ENCODE data around the gene SH2D7. TPM values are rescaled to one million over a fixed set of nuclear protein-coding genes. Genes with fewer than 3 reads are reported as not detected.
A peak's percentile ranks its signal among the peaks of the same experiment; 100 is the strongest.

SH2D7 gene
- total RNA-seq, 1 donor from 2014 or later: not detected

DNA sequence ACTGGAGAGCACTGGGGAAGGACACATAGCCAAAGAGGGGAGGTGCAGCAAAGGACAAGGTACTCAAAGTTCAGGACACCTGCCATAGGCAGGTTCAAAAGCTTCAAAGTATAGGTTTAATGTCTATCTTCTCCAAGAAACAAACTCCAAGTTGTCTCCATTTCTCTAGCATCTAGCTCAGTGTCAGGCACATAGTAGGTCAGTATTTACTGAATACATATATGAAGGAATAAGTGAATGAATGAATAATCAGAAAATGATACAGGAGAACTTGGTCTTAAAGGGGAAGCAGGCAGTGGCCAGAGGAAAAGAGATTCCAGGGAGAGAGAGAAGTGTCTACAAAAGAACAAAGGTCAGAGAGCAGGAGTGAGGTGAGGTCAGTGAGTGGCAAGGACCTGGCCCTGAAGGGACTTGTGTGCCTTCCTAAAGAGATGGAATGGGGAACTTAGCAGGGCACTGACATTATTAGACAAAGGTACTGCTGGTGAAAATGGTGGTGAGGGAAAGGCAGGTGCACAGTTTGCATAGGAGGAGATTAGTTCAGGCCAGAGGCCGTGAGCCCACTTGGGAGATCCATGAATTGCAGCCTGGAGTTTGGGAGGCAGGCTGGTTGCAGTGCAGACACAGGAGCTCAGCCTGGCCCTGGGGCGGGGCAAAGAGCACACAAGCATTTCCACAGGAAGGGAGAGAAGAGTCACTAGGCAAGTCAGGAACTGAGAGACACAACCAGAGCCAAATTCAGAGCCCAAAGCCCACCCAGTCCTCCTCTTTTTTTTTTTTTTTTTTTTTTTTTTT is 36.2 kb upstream of the SH2D7 start:
- Mint-ChIP-seq H3K36me3 (ENCODE audit: unreplicated experiment) (peaks cover 10% of the 10 kb centered on the region), H3K27me3 (ENCODE audit: unreplicated experiment) (no peaks in the 10 kb centered on the region), H3K27ac (ENCODE audit: unreplicated experiment) (peak overlapping the region; percentile 82), H3K9me3 (ENCODE audit: unreplicated experiment) (no peaks in the 10 kb centered on the region), H3K4me3 (ENCODE audit: unreplicated experiment) (no peak overlapping the region), H3K4me1 (ENCODE audit: unreplicated experiment) (peaks cover 54% of the 10 kb centered on the region)
- DNase-seq (ENCODE audit: extremely low spot score, unreplicated experiment): no peak
- TF ChIP-seq, protein P1, sequence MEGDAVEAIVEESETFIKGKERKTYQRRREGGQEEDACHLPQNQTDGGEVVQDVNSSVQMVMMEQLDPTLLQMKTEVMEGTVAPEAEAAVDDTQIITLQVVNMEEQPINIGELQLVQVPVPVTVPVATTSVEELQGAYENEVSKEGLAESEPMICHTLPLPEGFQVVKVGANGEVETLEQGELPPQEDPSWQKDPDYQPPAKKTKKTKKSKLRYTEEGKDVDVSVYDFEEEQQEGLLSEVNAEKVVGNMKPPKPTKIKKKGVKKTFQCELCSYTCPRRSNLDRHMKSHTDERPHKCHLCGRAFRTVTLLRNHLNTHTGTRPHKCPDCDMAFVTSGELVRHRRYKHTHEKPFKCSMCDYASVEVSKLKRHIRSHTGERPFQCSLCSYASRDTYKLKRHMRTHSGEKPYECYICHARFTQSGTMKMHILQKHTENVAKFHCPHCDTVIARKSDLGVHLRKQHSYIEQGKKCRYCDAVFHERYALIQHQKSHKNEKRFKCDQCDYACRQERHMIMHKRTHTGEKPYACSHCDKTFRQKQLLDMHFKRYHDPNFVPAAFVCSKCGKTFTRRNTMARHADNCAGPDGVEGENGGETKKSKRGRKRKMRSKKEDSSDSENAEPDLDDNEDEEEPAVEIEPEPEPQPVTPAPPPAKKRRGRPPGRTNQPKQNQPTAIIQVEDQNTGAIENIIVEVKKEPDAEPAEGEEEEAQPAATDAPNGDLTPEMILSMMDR (IDR thresholded peaks at IDR 0.05): no peak

DNA sequence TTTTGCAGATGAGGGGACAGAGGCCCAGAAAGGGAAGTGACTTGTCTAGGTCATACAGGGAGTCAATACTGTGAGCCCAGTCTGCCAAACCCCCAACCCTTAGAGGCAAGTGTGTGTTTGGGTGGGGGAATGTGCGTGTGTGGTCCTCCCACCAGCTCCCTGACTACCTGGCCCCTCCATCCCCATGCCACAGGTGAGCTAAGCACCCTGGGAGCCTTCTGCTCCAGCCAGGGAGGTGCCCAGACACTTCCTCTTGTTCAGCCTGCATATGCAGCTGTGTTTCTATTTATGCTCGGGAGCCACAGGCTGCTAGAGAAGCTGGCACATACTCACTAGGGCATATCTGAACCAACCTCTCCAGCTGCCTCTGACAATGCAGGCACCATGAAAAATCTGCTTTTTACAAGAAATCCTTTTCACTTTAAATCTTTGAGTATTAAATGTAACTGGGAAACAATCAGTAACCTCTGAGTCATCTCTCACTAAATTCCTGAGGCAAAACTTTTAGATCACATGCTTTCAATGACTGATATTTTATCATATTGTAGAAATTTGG is 35.6 kb upstream of the SH2D7 start:
- no peak overlapping the region for H3K4me3 Mint-ChIP-seq (ENCODE audit: unreplicated experiment)
- H3K4me1 Mint-ChIP-seq (ENCODE audit: unreplicated experiment): peaks cover 58% of the 10 kb centered on the region
- TF ChIP-seq, protein P1 (IDR thresholded peaks at IDR 0.05): no peak
- peaks cover 10% of the 10 kb centered on the region for H3K36me3 Mint-ChIP-seq (ENCODE audit: unreplicated experiment)
- H3K9me3 Mint-ChIP-seq (ENCODE audit: unreplicated experiment): no peaks in the 10 kb centered on the region
- no peaks in the 10 kb centered on the region for H3K27me3 Mint-ChIP-seq (ENCODE audit: unreplicated experiment)
- H3K27ac Mint-ChIP-seq (ENCODE audit: unreplicated experiment): peak overlapping the region; percentile 82
- no peak for DNase-seq (ENCODE audit: extremely low spot score, unreplicated experiment)

DNA sequence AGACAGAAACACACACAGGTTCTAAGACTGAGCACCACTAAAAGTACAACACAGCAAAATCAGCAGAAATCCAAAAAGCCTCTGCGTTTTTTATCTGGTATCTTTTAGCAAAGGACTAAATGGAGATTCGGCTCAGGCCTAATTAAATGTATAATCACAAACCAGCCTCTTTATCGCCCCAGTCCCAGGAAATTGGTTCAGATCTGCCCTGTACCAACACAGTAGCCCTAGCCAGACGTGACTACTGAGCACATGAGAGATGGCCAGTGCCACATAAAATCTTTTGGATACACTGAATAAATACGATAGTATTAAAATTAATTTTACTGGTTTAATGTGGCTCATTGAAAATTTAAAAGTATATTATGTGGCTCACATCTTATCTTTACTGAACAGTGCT is 34.6 kb upstream of the SH2D7 start:
- Mint-ChIP-seq H3K4me1 (ENCODE audit: unreplicated experiment) (peaks cover 58% of the 10 kb centered on the region), H3K27ac (ENCODE audit: unreplicated experiment) (peak overlapping the region; percentile 82), H3K9me3 (ENCODE audit: unreplicated experiment) (no peaks in the 10 kb centered on the region), H3K27me3 (ENCODE audit: unreplicated experiment) (no peaks in the 10 kb centered on the region), H3K36me3 (ENCODE audit: unreplicated experiment) (peaks cover 2% of the 10 kb centered on the region), H3K4me3 (ENCODE audit: unreplicated experiment) (no peak overlapping the region)
- DNase-seq (ENCODE audit: extremely low spot score, unreplicated experiment): no peak
- TF ChIP-seq, protein P1 (IDR thresholded peaks at IDR 0.05): no peak

DNA sequence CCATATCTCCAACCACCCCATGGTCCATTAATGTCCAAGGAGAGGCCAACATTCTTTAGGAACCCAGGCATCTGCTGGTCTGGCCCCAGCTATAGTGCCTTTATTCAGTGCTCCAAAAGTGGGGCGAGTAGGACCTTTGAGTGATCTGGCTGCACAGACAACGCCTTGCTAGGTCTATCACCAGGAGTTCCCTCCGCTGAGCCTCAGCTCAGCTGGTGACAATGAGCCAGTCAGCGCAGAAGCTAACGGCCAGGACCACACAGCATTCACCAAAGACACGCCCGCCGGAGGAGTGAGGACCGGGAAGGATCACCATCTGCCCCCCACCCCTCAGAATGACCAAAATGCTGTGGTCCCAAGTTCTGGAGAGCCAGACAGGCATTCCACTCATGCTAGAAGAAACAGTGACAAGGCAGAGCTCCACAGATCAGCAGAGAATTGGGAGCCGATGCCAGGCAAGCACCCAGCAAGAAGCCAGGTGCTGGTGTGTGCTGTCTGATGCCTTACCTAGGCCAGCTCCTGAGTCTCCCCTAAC is 33.9 kb upstream of the SH2D7 start:
- H3K4me3 Mint-ChIP-seq (ENCODE audit: unreplicated experiment): no peak overlapping the region
- DNase-seq (ENCODE audit: extremely low spot score, unreplicated experiment): no peak
- H3K27ac Mint-ChIP-seq (ENCODE audit: unreplicated experiment): peak overlapping the region; percentile 31
- no peaks in the 10 kb centered on the region for H3K27me3 Mint-ChIP-seq (ENCODE audit: unreplicated experiment)
- H3K4me1 Mint-ChIP-seq (ENCODE audit: unreplicated experiment): peaks cover 58% of the 10 kb centered on the region
- peaks cover 2% of the 10 kb centered on the region for H3K36me3 Mint-ChIP-seq (ENCODE audit: unreplicated experiment)
- TF ChIP-seq, protein P1 (IDR thresholded peaks at IDR 0.05): no peak
- no peaks in the 10 kb centered on the region for H3K9me3 Mint-ChIP-seq (ENCODE audit: unreplicated experiment)

Data from osteocyte (in vitro differentiated cells).